ENCODE data around the gene CACNA1S.

GRCh38 chr1:201059401-201059800 lies 52.8 kb downstream of the CACNA1S start:
- TF ChIP-seq CTCF (IDR thresholded peaks at IDR 0.05) (no peak), EZH2 (IDR thresholded peaks at IDR 0.05) (no peak), EZH2phosphoT487 (IDR thresholded peaks at IDR 0.05) (no peak)

All from neural progenitor cell (in vitro differentiated cells).